Choroid plexus epithelial cell (primary cell): ENCODE measurements around the gene GRIA1.

Source experiments
- DNase-seq: peaks from one replicate; pipeline ENCODE4 v3.0.0-alpha.2; 2010; ENCODE audit warnings: low read depth
- H3K4me3 ChIP-seq: 2 replicates; pipeline ENCODE4 v1.5.1; 2011; ENCODE audit warnings: low read depth, mild to moderate bottlenecking, control low read depth, low read length, moderate library complexity
- CTCF ChIP-seq: conservative IDR thresholded peaks from 2 replicates; pipeline ENCODE4 v1.5.1; 2011; ENCODE audit warnings: low read depth, mild to moderate bottlenecking, control low read depth, inconsistent platforms, low read length, moderate library complexity

Gene GRIA1

DNA sequence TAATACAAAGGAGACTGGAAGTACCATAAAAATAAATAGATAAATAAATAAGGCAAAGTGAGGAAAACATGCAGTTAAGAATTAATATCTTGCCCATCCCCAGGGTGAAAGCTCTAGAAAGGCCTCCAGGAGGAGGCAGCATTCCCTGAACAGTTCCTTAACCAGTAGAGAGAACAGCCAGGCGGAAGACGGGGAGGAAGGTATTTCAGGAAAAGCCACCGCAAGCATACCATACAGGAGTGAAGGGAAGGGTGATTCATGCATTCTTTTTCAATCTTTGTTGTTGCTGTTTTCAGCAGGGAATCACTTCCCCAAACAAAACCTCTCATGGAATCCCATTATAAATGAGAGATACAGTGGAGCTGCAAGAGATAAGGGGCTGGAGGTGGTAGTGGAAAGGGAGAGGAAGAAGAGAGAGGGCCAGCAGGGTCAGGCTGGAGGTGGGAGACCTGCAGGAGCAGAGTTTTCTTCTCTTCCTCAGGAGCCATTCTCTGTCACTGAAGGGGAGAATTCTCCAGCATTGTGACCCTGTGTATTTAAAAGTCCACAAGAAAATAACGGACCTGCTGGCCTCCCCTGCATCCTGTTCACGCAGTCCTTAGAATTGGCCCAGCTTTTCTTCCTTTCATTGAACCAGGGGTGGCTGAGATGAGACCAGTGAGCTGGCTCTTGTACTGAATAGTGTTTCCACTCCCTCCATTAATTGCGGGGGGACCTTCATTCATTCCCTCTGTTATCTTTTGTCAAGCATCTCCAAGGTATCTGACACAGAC is 292.3 kb downstream of the GRIA1 start:
- TF ChIP-seq CTCF, result no peak
- DNase-seq, result peak; percentile 26
- H3K4me3 ChIP-seq, result no peak overlapping the region

DNA sequence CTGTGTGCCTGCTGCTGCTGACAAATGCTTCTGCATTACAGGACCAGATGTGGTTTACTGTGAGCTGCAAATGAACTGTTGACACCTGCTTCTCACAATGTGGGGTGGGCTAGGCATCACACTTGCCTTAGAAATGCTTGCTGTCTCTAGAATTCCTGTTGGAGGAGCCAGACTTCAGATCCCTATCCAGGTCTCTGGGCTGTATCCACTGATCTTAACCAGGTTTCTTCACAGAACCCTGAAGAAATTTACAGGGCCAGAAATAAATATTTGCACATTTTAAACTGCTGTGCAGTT is 292.8 kb downstream of the GRIA1 start:
- no peak for DNase-seq
- no peak for TF ChIP-seq CTCF

DNA sequence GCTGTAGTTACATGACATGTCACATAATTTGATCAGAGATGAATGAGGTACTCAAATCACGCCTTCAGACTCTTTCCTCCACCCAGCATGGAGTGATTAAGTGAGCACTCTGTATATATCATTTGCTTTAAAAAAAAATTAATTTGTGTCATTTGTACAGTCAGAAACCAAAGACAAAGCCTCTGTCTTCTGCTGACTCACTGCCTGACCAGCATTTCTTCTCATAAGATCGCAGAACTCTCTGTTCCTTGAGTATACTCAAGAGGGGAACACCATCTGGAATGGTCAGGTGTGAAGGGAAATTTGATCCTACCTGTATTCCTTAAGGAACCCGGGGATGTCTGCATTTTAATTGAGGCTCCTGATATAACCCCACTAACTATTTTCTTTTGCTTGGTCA is 293.8 kb downstream of the GRIA1 start:
- no peak for DNase-seq
- H3K4me3 ChIP-seq, result no peak overlapping the region
- no peak for TF ChIP-seq CTCF

More for the DNA sequence above, 292.8 kb downstream of the GRIA1 start:
- H3K4me3 ChIP-seq, result no peak overlapping the region

- no peak for TF ChIP-seq CTCF
- no peak for DNase-seq
Observed at GRCh38 chr5:153791339-153791738, 300.9 kb downstream of the GRIA1 start.

DNA sequence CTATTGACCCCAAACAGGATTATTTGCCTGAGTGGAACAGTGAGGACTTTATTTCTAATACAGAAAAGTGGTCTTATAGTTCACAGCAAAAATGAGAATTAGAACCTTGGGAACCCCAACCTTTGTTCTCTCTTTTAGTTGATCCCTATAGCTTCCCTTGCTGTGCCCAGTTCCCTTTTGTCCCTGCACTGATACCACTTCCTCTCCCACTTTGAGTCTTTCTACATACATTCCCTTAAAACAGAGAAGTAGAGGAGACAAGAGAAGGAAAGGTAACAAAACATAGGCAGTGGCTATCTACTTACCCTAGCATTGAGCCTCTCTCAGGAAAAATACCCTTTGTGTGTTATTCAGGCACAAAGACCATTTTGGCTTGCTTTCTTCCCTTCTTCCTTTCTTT is 301.8 kb downstream of the GRIA1 start:
- DNase-seq, result no peak
- TF ChIP-seq CTCF, result no peak
- no peak overlapping the region for H3K4me3 ChIP-seq

More at GRCh38 chr5:153791339-153791738, 300.9 kb downstream of the GRIA1 start:
- H3K4me3 ChIP-seq, result no peak overlapping the region

GRCh38 chr5:153793699-153794098 is 303.2 kb downstream of the GRIA1 start:
- DNase-seq, result no peak

More at GRCh38 chr5:153793699-153794098, 303.2 kb downstream of the GRIA1 start:
- H3K4me3 ChIP-seq, result no peak overlapping the region
- TF ChIP-seq CTCF, result no peak
